Retinal pigment epithelial cell (primary cell): ENCODE measurements around the gene REEP6.

ENCODE experiments used
- DNase-seq: peaks from one replicate; pipeline ENCODE4 v3.0.0-alpha.2; 2010; ENCODE audit warnings: low read depth
- H3K4me3 ChIP-seq: 2 replicates; pipeline ENCODE4 v1.5.1; 2011; ENCODE audit warnings: mild to moderate bottlenecking, low read length, control low read depth, moderate library complexity
- CTCF ChIP-seq: conservative IDR thresholded peaks from 2 replicates; pipeline ENCODE4 v1.5.1; 2011; ENCODE audit warnings: low read depth, low read length, control low read depth, inconsistent platforms

REEP6 gene

DNA sequence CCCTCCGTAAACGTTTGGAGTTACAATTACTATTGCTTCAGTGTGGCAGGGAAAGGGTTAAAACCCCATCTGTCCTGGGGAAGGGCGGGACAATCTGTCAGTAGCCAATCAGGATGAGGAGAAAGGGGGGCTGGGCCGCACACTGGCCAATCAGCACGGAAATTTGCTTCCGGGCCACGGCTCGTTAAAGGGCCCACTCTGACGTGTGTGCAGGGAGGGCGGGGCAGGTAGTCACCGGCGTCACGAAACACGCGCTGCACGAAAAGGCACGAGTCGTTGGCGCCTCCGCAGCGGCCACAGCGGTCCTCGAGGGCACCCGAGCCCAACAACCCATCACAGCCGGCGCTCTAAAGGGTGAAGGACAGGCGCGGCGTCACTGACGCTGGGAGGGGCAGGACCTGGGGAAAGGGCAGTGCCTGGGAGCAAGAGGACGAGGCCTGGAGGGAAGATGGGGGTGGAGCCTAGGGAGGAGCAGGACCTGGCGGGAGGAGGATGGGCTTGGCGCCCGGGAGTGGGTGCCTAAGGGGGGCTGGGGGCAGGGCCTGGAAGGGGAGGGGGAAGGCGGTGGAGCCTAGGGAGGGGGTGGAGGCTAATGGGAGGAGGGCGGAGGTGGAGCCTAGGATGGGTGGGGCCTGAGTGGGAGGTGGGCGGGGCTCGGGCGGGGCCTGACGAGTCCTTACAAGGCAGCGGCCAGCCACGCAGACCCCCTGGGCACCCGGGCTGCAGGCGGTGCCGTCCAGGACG is 17.0 kb downstream of the REEP6 start:
- peak; percentile 89 for DNase-seq
- peak overlapping the region; percentile 53 for H3K4me3 ChIP-seq
- no peak for TF ChIP-seq CTCF

- no peak for DNase-seq
- H3K4me3 ChIP-seq: peak overlapping the region; percentile 10
- TF ChIP-seq CTCF: no peak
Measured at GRCh38 chr19:1508507-1508856, 17.5 kb downstream of the REEP6 start.

- no peak for DNase-seq
- no peak overlapping the region for H3K4me3 ChIP-seq
- no peak for TF ChIP-seq CTCF
Measured at GRCh38 chr19:1509602-1510441, 18.8 kb downstream of the REEP6 start.

DNA sequence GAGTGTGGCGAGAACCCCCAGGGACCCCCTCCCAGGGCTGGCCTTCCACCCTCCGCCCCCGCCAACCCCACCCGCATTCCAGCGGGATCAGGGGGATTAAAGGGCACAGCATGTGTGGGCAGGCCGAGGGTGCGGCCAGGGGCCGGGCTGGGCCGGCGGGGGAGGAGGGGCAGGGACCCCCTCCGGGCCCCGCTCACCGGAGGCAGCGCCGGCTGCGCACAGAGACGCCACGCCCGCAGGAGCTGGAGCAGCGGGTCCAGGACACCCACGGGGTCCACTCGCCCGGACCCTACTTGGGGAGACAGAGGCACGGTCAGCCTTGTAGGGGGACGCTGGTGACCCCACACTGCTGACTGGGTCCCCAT is 19.4 kb downstream of the REEP6 start:
- TF ChIP-seq CTCF: no peak
- DNase-seq: no peak
- H3K4me3 ChIP-seq: peak overlapping the region; percentile 14

DNA sequence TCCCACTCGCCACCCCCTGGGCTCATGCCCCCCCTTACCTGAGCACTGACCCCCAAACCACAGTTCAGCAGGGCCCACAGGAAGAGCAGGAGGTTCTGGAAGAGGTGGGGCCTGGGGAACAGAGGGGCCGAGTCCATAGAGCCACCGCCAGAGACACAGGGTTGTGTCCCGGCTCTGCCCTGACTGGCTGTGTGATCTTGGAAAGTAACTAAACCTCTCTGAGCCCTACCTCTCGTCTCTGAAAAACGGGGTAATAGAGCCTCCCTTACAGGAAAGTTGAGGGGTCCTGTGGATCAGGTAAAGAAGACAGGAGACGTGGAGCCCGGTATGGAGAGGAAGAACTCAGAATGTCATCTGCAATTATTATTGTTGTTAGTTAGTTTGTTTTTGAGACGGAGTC is 19.8 kb downstream of the REEP6 start:
- peak overlapping the region; percentile 14 for H3K4me3 ChIP-seq
- no peak for DNase-seq
- TF ChIP-seq CTCF: no peak

GRCh38 chr19:1511318-1512317 is 20.6 kb downstream of the REEP6 start:
- H3K4me3 ChIP-seq: no peak overlapping the region
- TF ChIP-seq CTCF: no peak
- DNase-seq: no peak
